Psoas muscle (tissue), 8 donors: ENCODE measurements around the gene CD40. TPM values are rescaled to one million over a fixed set of nuclear protein-coding genes. Genes with fewer than 3 reads are reported as not detected.
A peak's percentile ranks its signal among the peaks of the same experiment; 100 is the strongest.

Experiments
- ATAC-seq, 4 donors: fragments of 200-7000 bp; cut with Tn5 transposase; one replicate each; pipeline ENCODE4 v1.9.1; 2020; ENCODE audit warnings: moderate library complexity in 3 of 4, mild to moderate bottlenecking in 2 of 4
- DNase-seq, 2 donors: peaks; one replicate each; pipeline ENCODE4 v3.0.0-alpha.2; 2020
- H3K27ac ChIP-seq: fragments of 200-600 bp; one replicate; pipeline ENCODE4 v1.8.0; 2022
- H3K27me3 ChIP-seq, 3 donors: fragments of 200-600 bp in 1 of 3; one replicate each; pipeline versions ENCODE4 v1.6.1 to v1.8.0; 2013 to 2022; ENCODE audit warnings: low read length in 2 of 3, mild to moderate bottlenecking in 2 of 3, moderate library complexity in 1 of 3; ENCODE audit not compliant: insufficient read depth in 3 of 3
- H3K36me3 ChIP-seq, 2 donors: fragments of 200-600 bp in 1 of 2; one replicate each; pipeline versions ENCODE4 v1.6.1 to v1.8.0; 2013 to 2022; ENCODE audit warnings: low read depth in 1 of 2, mild to moderate bottlenecking in 1 of 2, moderate library complexity in 1 of 2; ENCODE audit not compliant: insufficient read depth in 1 of 2
- H3K4me1 ChIP-seq: fragments of 200-600 bp; one replicate; pipeline ENCODE4 v1.8.0; 2022
- H3K4me3 ChIP-seq: fragments of 200-600 bp; one replicate; pipeline ENCODE4 v1.8.0; 2022; ENCODE audit warnings: mild to moderate bottlenecking
- H3K9me3 ChIP-seq: fragments of 200-600 bp; one replicate; pipeline ENCODE4 v1.8.0; 2022
- WGBS, 3 donors: extraction: QIAGEN DNeasy Blood & Tissue Kit; methylation state at CpG; one replicate each; pipeline versions ENCODE4 v1.1.6 to v1.1.7; 2013; 5-methylcytosine and 5-hydroxymethylcytosine counted together
- intact Hi-C, 2 donors: fragments of 100-400 bp; cut with DNase I; formaldehyde crosslinking; loops; one replicate each; pipeline versions ENCODE4 v1.11.0 to v1.14.2; 2022
- long read RNA-seq, 2 donors: library from polyadenylated mRNA; unstranded; transcript quantifications; one replicate each; pipeline ENCODE4 v2.0.0, GENCODE V29; 2021
- polyA plus RNA-seq, 3 donors: library from polyadenylated mRNA; stranded (reverse); fragments of 200-250 nt; gene quantifications; one replicate each; pipeline ENCODE4 v1.2.3, GENCODE V29; 2013
- total RNA-seq, 4 donors: library from RNA; stranded (reverse); fragmentation: NEBNext Ultra II Directional in 2 of 4; extraction: Animal tissue kit (Norgen Biotek cat#: 25700) in 2 of 4; gene quantifications; one replicate each; pipeline versions ENCODE4 v1.2.1 to v1.2.4, GENCODE V29; 2021 to 2023
- TF ChIP-seq, protein P1 (sequence below): fragments of 200-600 bp; IDR thresholded peaks from one replicate; pipeline ENCODE4 v1.8.0; 2022; ENCODE audit warnings: antibody characterized with exemption
- donor health status: healthy with polysubstance abuse.
- donor health status: DM: no; HTN: no; CAD: no; lungs with moderate emphysema.
- donor health status: Bipolar disorder and iron deficiency.
- donor health status: healthy.
- donor health status: DM: yes; HTN: yes; CAD: no.
- donor health status: DM: no; HTN: no; CAD: no.
- donor health status: DM: no; HTN: no; CAD: no.
- donor health status: DM: yes; HTN: yes; CAD: no.

CD40 gene
- total RNA-seq (1 to 10 TPM; 5.0 to 8.4 (median 7.6) TPM), polyA plus RNA-seq (10 to 100 TPM in 2 of 3 donors, 1 to 10 TPM in 1; 5.0 to 13.8 (median 10.9) TPM)
- long read RNA-seq, donor 1, partial matches to known transcripts = 0 of 7 reads
- long read RNA-seq, donor 1, other reads (novel, unspliced or antisense) = 3 of 7 reads
- long read RNA-seq, donor 2, transcript CD40-202 (9 exons, 1,729 nt) = major isoform, 8 of 16 reads
- long read RNA-seq, donor 2, partial matches to known transcripts = 0 of 16 reads
- long read RNA-seq, donor 2, other reads (novel, unspliced or antisense) = 5 of 16 reads

DNA sequence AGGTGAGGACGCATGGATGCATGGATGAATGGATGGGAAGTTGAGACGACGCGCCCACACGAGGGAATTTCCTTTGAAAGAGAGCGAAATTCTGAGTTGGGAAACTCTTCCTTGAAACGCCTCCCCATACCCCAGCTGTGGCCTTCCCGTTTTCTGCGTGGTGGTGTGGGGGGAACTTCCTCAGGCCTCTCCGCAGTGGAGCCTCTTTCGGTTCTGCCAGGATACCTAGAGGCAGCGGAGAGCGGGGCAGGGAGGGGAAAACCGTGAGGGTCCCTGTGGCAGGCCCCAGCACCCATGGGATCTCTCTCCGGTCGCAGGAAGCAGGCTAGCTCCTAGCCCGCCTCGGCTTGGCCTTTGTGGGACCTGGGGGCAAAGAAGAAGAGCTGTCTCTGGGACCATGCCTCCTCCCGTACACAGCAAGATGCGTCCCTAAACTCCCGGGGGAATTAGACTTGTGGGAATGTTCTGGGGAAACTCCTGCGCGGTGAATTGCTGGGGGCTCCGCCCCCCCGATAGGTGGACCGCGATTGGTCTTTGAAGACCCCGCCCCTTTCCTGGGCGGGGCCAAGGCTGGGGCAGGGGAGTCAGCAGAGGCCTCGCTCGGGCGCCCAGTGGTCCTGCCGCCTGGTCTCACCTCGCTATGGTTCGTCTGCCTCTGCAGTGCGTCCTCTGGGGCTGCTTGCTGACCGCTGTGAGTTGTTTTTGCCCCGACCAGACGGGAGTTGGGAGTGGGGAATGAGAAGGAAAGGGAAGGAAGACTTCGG, at the start of gene CD40:
CD40 (plus strand) TSS at position 611 of the 764 bp plus-strand sequence; CDS start at position 641, 30 bp downstream.
- Histone ChIP-seq H3K36me3 (peaks cover 0 to 13% of the 10 kb centered on the region in 2 donors), H3K27me3 (no peaks in the 10 kb centered on the region), H3K27ac (peak within 1 kb of the TSS; percentile 78), H3K4me1 (peaks cover 11% of the 10 kb centered on the region), H3K9me3 (no peaks in the 10 kb centered on the region), H3K4me3 (peak within 1 kb of the TSS; percentile 67)
- ATAC-seq (peak; percentile 93 to 99 (median 98)), DNase-seq (peak; percentile 91 to 94)
- intact Hi-C loops = no loop called here
- TF ChIP-seq, protein P1, sequence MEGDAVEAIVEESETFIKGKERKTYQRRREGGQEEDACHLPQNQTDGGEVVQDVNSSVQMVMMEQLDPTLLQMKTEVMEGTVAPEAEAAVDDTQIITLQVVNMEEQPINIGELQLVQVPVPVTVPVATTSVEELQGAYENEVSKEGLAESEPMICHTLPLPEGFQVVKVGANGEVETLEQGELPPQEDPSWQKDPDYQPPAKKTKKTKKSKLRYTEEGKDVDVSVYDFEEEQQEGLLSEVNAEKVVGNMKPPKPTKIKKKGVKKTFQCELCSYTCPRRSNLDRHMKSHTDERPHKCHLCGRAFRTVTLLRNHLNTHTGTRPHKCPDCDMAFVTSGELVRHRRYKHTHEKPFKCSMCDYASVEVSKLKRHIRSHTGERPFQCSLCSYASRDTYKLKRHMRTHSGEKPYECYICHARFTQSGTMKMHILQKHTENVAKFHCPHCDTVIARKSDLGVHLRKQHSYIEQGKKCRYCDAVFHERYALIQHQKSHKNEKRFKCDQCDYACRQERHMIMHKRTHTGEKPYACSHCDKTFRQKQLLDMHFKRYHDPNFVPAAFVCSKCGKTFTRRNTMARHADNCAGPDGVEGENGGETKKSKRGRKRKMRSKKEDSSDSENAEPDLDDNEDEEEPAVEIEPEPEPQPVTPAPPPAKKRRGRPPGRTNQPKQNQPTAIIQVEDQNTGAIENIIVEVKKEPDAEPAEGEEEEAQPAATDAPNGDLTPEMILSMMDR = no peak
- 4 to 12% (median 10%) methylated on average over 39 to 40 of the region's 40 CpGs for WGBS, 3 donors

DNA sequence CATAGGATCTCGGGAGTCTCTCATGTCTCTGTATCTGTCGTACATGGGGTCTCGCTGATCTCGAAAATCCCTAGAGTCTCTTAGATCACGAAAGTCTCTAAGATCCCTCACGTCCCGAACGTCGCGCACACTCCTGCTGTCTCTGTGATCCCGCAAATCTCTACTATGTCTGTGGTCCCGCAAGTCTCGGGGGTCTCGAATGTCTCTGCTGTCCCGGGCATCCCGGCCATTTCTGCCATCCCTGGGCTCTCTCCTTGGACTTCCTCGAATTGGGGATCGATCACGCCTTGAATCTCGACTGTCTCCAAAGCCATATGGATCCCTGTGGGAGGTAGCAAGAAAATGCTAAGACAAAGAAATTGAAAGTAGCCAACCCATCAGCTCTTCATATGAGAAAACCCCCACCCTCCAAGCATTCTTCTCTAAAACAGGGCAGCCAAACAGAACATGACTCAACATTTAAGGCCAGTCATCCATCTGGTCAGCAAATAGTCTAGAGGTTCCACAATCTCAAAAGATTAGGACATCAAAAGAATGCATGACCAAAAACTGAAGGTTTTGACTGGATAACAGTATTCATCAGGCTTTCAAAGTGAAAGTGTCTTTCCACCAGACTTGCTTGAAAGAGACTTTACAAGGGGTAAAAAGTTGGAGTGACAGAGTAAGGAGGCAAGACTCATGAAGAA, 47.8 kb upstream of the CD40 start:
- TF ChIP-seq, protein P1 = no peak
- ATAC-seq (no peak), DNase-seq (no peak)
- Histone ChIP-seq H3K9me3 (no peaks in the 10 kb centered on the region), H3K36me3 (peaks cover 20 to 63% of the 10 kb centered on the region in 2 donors), H3K4me1 (peaks cover 26% of the 10 kb centered on the region), H3K27me3 (no peaks in the 10 kb centered on the region), H3K4me3 (no peak overlapping the region), H3K27ac (no peak overlapping the region)
- 93 to 94% (median 94%) methylated on average over 20 of the region's 20 CpGs for WGBS, 3 donors
- intact Hi-C loops = no loop called here

DNA sequence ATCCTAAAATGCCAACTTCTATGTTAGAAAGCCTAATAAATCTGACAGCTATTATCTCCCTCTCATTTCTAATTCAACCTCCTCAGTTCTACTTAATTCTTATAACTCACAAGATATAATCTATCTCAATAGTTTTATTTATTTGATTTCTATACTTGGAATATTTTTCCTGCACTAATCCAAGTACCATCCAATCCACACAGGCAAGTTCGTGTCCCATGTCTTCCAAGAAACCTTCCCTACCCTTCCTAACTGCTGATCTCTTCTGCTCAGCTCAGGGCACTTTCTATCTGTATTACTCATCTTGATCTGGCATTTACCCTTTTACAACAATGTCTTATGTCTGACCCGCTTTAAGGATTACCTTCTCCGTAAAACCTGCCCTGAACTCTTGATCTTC, 46.5 kb upstream of the CD40 start:
- DNase-seq (no peak), ATAC-seq (no peak)
- Histone ChIP-seq H3K36me3 (peaks cover 11 to 55% of the 10 kb centered on the region in 2 donors), H3K4me3 (no peak overlapping the region), H3K27me3 (no peaks in the 10 kb centered on the region), H3K9me3 (no peaks in the 10 kb centered on the region), H3K4me1 (peaks cover 34% of the 10 kb centered on the region), H3K27ac (no peak overlapping the region)
- TF ChIP-seq, protein P1 = no peak
- intact Hi-C loops = no loop called here
- WGBS, 3 donors = 90 to 92% (median 92%) methylated on average over 3 of the region's 3 CpGs

DNA sequence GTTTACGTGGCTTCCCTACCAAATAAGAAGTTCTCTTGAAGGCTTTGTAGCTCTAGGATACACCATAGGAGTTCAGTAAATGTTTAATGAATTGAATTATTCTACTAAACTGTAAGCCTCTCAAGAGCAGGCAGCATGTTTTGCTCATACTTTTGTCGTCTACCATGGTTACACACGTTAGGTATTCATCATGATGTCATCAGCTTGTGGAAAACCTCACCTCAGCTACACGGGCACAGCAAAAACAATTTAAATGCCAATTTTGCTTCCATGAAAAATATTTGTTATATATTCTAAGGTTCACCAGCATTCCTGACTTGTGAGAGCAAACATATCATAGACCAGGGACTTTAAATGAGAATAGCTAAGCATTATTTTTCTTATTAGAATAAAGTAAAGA, 45.1 kb upstream of the CD40 start:
- H3K36me3 ChIP-seq = peaks cover 9 to 54% of the 10 kb centered on the region in 2 donors
- no peaks in the 10 kb centered on the region for H3K27me3 ChIP-seq
- H3K4me3 ChIP-seq = no peak overlapping the region
- intact Hi-C loops = no loop called here
- TF ChIP-seq, protein P1 = no peak
- H3K9me3 ChIP-seq = no peaks in the 10 kb centered on the region
- H3K27ac ChIP-seq = peak overlapping the region; percentile 44
- WGBS, 3 donors = 74 to 86% (median 77%) methylated on average over 4 of the region's 4 CpGs
- peaks cover 39% of the 10 kb centered on the region for H3K4me1 ChIP-seq
- no peak for DNase-seq
- ATAC-seq = no peak
